Liver (tissue), 9 donors: ENCODE data around the gene MRAS. TPM values are rescaled to one million over a fixed set of nuclear protein-coding genes. Genes with fewer than 3 reads are reported as not detected.

Experiments used
- DNase-seq: peaks from one replicate; pipeline ENCODE4 v3.0.0-alpha.2; 2017; ENCODE audit warnings: low spot score
- H3K27ac ChIP-seq, 2 donors: one replicate each; pipeline ENCODE4 v1.7.0; 2013; ENCODE audit warnings: inconsistent platforms in 2 of 2, low read length in 2 of 2, control low read depth in 1 of 2, low read depth in 1 of 2, mild to moderate bottlenecking in 1 of 2
- H3K27me3 ChIP-seq, 4 donors: one replicate each; pipeline versions ENCODE4 v1.6.1 to v1.7.0; 2013; ENCODE audit warnings: low read length in 3 of 4, inconsistent platforms in 1 of 4, mild to moderate bottlenecking in 1 of 4, moderate library complexity in 1 of 4; ENCODE audit not compliant: control insufficient read depth in 4 of 4, insufficient read depth in 4 of 4
- H3K36me3 ChIP-seq, 4 donors: one replicate each; pipeline versions ENCODE4 v1.6.1 to v1.7.0; 2013; ENCODE audit warnings: low read length in 3 of 4, mild to moderate bottlenecking in 3 of 4, low read depth in 1 of 4, moderate library complexity in 1 of 4; ENCODE audit not compliant: control insufficient read depth in 4 of 4, insufficient read depth in 3 of 4
- H3K4me1 ChIP-seq, 4 donors: one replicate each; pipeline versions ENCODE4 v1.6.1 to v1.7.0; 2013; ENCODE audit warnings: low read length in 3 of 4, mild to moderate bottlenecking in 3 of 4, moderate library complexity in 1 of 4; ENCODE audit not compliant: control insufficient read depth in 4 of 4, insufficient read depth in 4 of 4
- H3K4me3 ChIP-seq, 3 donors: one replicate each; pipeline versions ENCODE4 v1.6.1 to v1.7.0; 2013; ENCODE audit warnings: low read length in 3 of 3, control low read depth in 1 of 3, low read depth in 1 of 3, mild to moderate bottlenecking in 1 of 3
- H3K9ac ChIP-seq, 2 donors: one replicate each; pipeline ENCODE4 v1.7.0; 2013; ENCODE audit warnings: low read length in 2 of 2, mild to moderate bottlenecking in 2 of 2, moderate library complexity in 2 of 2, control low read depth in 1 of 2, low read depth in 1 of 2
- H3K9me3 ChIP-seq, 4 donors: one replicate each; pipeline versions ENCODE4 v1.6.1 to v1.7.0; 2013; ENCODE audit warnings: low read length in 3 of 4; ENCODE audit not compliant: control insufficient read depth in 4 of 4
- ATF3 ChIP-seq: IDR thresholded peaks from 2 replicates; pipeline ENCODE4 v1.6.1; 2016; ENCODE audit warnings: antibody characterized with exemption
- CTCF ChIP-seq: fragments of 150-350 bp; IDR thresholded peaks from 2 replicates; pipeline ENCODE4 v1.5.1; 2017; ENCODE audit warnings: improper control_type of control experiment, low read depth, low read length; ENCODE audit not compliant: missing input control
- EGR1 ChIP-seq, 2 donors: IDR thresholded peaks; 2 replicates each; pipeline ENCODE4 v1.6.1; 2016 to 2018; ENCODE audit warnings: antibody characterized with exemption in 2 of 2, low read depth in 2 of 2
- GABPA ChIP-seq, 2 donors: IDR thresholded peaks in 1 of 2; conservative IDR thresholded peaks in 1 of 2; 2 replicates each; pipeline ENCODE4 v1.6.1; 2016; ENCODE audit warnings: antibody characterized with exemption in 2 of 2, mild to moderate bottlenecking in 1 of 2, moderate library complexity in 1 of 2
- HNF4A ChIP-seq, 2 donors: conservative IDR thresholded peaks; 2 replicates each; pipeline ENCODE4 v1.6.1; 2016; ENCODE audit warnings: antibody characterized with exemption in 2 of 2, mild to moderate bottlenecking in 2 of 2
- HNF4G ChIP-seq: IDR thresholded peaks from 2 replicates; pipeline ENCODE4 v1.6.1; 2016; ENCODE audit warnings: antibody characterized with exemption
- JUND ChIP-seq, 2 donors: IDR thresholded peaks; 2 replicates each; pipeline ENCODE4 v1.6.1; 2016; ENCODE audit warnings: antibody characterized with exemption in 2 of 2
- NR2F2 ChIP-seq: IDR thresholded peaks from 2 replicates; pipeline ENCODE4 v1.6.1; 2016; ENCODE audit warnings: antibody characterized with exemption
- RAD21 ChIP-seq, 2 donors: IDR thresholded peaks; 2 replicates each; pipeline ENCODE4 v1.6.1; 2016; ENCODE audit warnings: antibody characterized with exemption in 2 of 2, mild to moderate bottlenecking in 2 of 2
- REST ChIP-seq: IDR thresholded peaks from 2 replicates; pipeline ENCODE4 v1.6.1; 2016; ENCODE audit warnings: antibody characterized with exemption, mild to moderate bottlenecking
- TAF1 ChIP-seq: conservative IDR thresholded peaks from 2 replicates; pipeline ENCODE4 v1.6.1; 2016; ENCODE audit warnings: antibody characterized with exemption, mild to moderate bottlenecking
- ZBTB33 ChIP-seq: IDR thresholded peaks from 2 replicates; pipeline ENCODE4 v1.6.1; 2016; ENCODE audit warnings: antibody characterized with exemption
- WGBS: extraction: QIAGEN DNeasy Blood & Tissue Kit; methylation state at CpG from one replicate; pipeline ENCODE4 v1.1.7; 2013; 5-methylcytosine and 5-hydroxymethylcytosine counted together
- polyA plus RNA-seq, 2 donors: library from polyadenylated mRNA; stranded (reverse) in 1 of 2; unstranded in 1 of 2; fragments of 200-250 nt in 1 of 2; fragments of >200 nt in 1 of 2; fragmentation: Nextera tagmentation in 1 of 2; extraction: Ambion mirVana in 1 of 2; gene quantifications; one replicate each; pipeline versions ENCODE4 v1.2.1 to v1.2.3, GENCODE V29; 2013 to 2015
- total RNA-seq, 2 donors: library from RNA; depleted of rRNA; stranded (reverse); fragments of >200 nt; gene quantifications; one replicate each; pipeline ENCODE4 v1.2.3, GENCODE V29; 2014
- donor health status: healthy.
- donor health status: healthy.
- donor health status: healthy.
- donor health status: healthy.
- donor health status: healthy.

The MRAS gene
- total and polyA plus RNA-seq, 4 donors, result 1.6 to 2.6 (median 1.9) TPM

- WGBS, result 86% methylated on average over 9 of the region's 9 CpGs
- Histone ChIP-seq H3K36me3 (no peaks in the 10 kb centered on the region), H3K9ac (no peak overlapping the region), H3K9me3 (no peaks in the 10 kb centered on the region), H3K27ac (no peak overlapping the region), H3K27me3 (no peaks in the 10 kb centered on the region), H3K4me1 (no peaks in the 10 kb centered on the region), H3K4me3 (no peak overlapping the region)
- DNase-seq, result no peak
- TF ChIP-seq ZBTB33, result no peak
- TF ChIP-seq CTCF, result no peak
- TF ChIP-seq ATF3, result no peak
- no peak for TF ChIP-seq HNF4A (conservative IDR thresholded peaks at IDR 0.05)
- TF ChIP-seq EGR1 (IDR thresholded peaks at IDR 0.05; ENCODE audit: low read depth in 2 of 2), result no peak
- no peak for TF ChIP-seq TAF1
- no peak for TF ChIP-seq GABPA (IDR thresholded peaks at IDR 0.05 in 1 of 2, conservative IDR thresholded peaks at IDR 0.05 in 1 of 2)
- no peak for TF ChIP-seq HNF4G
- no peak for TF ChIP-seq RAD21 (IDR thresholded peaks at IDR 0.05)
Observed at GRCh38 chr3:138371070-138371965, 22.9 kb downstream of the MRAS start.

GRCh38 chr3:138373087-138373735 lies 24.8 kb downstream of the MRAS start:
- H3K9me3 ChIP-seq, result no peaks in the 10 kb centered on the region
- no peak overlapping the region for H3K27ac ChIP-seq
- H3K36me3 ChIP-seq, result no peaks in the 10 kb centered on the region
- 90% methylated on average over 7 of the region's 7 CpGs for whole genome bisulfite sequencing
- no peaks in the 10 kb centered on the region for H3K27me3 ChIP-seq
- no peak overlapping the region for H3K4me3 ChIP-seq
- H3K4me1 ChIP-seq, result no peaks in the 10 kb centered on the region
- no peak overlapping the region for H3K9ac ChIP-seq
- no peak for DNase-seq
- TF ChIP-seq JUND (IDR thresholded peaks at IDR 0.05) (no peak), REST (no peak), RAD21 (IDR thresholded peaks at IDR 0.05) (no peak), NR2F2 (no peak), HNF4G (no peak)
